GM19238 (cell line): ENCODE data around the gene SNRK.
A peak's percentile ranks its signal among the peaks of the same experiment; 100 is the strongest.

Source experiments
- DNase-seq: peaks from one replicate; pipeline ENCODE4 v3.0.0; 2011; ENCODE audit warnings: low spot score; ENCODE audit not compliant: insufficient read length

The SNRK gene

GRCh38 chr3:43371494-43371893 is 85.2 kb downstream of the SNRK start:
- DNase-seq = no peak

- no peak for DNase-seq
These were observed 85.8 kb downstream of the SNRK start for GRCh38 chr3:43372007-43372740.

GRCh38 chr3:43372809-43373559 is 86.6 kb downstream of the SNRK start:
- DNase-seq = no peak

- DNase-seq = no peak
These were observed 87.2 kb downstream of the SNRK start for GRCh38 chr3:43373560-43373928.

- peak; percentile 57 for DNase-seq
These were observed 92.0 kb downstream of the SNRK start for GRCh38 chr3:43378066-43378935.

- no peak for DNase-seq
These were observed 93.0 kb downstream of the SNRK start for GRCh38 chr3:43379343-43379742.

GRCh38 chr3:43388175-43388574 is 101.8 kb downstream of the SNRK start:
- DNase-seq = no peak

- no peak for DNase-seq
These were observed 102.6 kb downstream of the SNRK start for GRCh38 chr3:43388915-43389314.

- DNase-seq = peak; percentile 28
These were observed 103.3 kb downstream of the SNRK start for GRCh38 chr3:43389388-43390254.

GRCh38 chr3:43390255-43390588 is 103.9 kb downstream of the SNRK start:
- DNase-seq = no peak

- DNase-seq = no peak
These were observed 105.3 kb downstream of the SNRK start for GRCh38 chr3:43391621-43392020.

- DNase-seq = no peak
These were observed 107.8 kb downstream of the SNRK start for GRCh38 chr3:43394041-43394554.

- no peak for DNase-seq
These were observed 112.7 kb downstream of the SNRK start for GRCh38 chr3:43399034-43399433.

GRCh38 chr3:43400167-43400566 is 113.8 kb downstream of the SNRK start:
- DNase-seq = no peak
